HUDEP-2 (cell line): ENCODE measurements around the gene ALDH1L2.

Experiments used
- DNase-seq, 76 experiments: peaks; one replicate each; lab custom pipeline; 2025; ENCODE audit not compliant: unreplicated experiment in 76 of 76; lab: John Stamatoyannopoulos, UW

The ALDH1L2 gene

DNA sequence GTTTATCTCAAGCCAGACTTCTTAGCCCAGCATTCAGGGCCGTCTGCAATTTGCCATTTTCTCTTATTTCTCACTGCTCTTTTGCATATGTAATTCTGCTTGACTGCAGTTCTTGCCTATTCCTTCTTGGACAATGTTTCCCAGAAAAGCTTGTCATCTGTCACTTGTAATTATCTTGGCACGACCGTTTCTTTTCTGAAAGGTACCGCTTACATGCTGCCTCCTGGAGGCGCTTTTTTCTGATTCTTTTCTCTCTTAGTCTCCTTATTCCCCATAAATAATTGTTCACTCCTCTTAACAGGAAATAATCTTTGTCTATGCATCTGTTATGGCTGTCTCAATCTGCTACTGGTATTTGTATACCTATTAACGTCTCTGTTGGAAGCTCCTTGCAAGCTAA, 1.2 kb upstream of the ALDH1L2 start:
- DNase-seq = no peak

DNA sequence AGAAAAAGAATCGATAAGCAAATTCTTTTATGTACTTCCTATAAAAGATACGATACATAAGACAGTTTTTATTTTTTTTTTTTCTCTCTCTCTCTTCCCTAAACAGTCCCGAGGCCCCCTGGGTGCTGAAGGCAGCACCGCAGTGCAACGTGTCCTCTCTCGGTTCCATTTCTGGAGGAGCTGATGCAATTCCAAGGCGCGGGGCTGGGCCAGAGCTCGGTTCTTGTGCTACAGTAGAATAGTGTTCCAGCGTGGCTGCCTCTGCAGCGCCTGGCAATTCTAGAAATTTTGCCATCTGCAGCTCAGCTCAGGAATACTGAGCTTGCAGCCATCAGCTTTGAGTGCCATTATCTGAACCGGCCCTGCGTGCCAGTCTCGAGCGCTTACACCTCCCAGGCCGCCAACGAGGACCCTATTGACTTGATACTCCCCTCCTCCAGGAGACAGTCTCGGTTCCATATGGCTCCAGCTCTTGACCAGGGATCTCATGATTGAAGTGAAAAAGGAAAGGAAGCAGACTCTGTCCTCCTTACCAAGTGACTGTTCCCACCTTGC, 630 bp downstream of the ALDH1L2 start:
- no peak for DNase-seq

DNA sequence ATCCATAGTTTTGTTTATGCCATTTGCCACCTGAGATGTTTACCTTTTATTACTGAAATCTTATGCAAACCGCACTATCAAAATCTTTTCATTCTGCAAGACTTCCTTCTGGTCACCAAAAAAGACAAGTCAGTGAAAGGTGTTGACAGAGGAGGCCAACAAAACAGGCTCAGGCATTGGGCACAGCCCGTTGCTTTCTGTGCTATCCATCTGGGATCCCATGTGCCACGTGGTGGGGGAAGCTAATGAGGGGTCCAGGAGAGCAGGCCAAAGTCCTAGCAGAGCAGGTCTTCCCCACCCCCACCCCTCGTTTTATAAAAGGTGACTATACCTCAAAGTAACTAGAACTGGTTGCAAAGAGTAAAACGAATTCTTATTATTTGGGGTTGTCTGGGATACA, 1.2 kb downstream of the ALDH1L2 start:
- no peak for DNase-seq

DNA sequence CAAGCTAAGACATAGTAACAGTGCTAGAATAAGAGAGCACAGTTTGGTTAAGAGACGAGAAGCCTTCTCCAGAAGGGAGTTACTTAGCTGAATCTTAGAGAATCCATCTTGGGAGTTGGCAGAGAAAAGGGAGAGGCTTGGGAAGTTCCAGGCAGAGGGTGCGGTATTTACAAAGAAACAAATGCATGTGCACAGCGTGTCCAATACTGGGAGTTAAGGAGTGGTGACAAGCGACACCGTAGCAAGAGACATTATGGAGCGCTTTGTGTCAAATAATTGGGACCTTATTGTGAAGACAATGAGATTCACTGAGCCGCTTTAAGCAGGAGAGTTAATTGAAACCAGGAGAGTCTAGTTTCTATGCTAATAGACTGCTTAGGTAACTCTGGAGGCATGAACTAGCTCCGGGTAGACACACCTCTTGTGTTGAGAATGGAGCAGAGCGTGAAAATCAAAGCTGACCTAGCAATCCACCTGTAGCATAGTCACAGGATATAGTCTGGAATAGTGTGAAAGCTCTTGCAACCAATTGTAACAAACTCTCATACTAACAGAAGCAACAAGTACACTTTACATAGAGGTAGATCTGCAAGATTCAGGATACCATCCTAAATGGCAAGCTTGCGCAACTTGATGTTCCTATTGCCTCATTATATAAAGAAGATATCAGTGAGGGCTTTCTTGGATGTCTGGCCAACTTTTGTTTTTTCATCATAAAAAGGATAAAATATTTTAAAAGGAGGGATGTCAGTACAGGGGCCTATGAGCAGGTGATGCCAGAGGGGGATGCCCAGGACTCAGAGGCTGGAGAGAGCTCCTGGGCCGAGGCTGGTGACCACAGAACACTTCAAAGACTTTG, 5.3 kb downstream of the ALDH1L2 start:
- DNase-seq = no peak

DNA sequence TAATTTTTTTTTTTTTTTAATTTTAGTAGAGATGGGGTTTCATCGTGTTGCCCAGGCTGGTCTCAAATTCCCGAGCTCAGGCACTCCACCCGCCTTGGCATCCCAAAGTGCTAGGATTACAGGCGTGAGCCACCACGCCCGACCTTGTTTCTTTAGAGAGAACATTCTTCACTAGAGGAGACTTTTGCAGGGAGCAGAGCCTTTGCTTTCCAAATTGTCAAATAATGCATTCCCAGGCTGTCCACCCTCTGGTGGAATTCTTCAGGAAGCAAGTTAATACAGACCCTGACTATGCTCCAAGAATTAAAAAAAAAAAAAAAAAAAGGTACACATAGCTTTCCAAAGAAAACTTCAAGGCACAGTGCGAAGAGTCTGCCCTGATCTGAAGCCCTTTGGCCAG, 6.8 kb downstream of the ALDH1L2 start:
- no peak for DNase-seq

DNA sequence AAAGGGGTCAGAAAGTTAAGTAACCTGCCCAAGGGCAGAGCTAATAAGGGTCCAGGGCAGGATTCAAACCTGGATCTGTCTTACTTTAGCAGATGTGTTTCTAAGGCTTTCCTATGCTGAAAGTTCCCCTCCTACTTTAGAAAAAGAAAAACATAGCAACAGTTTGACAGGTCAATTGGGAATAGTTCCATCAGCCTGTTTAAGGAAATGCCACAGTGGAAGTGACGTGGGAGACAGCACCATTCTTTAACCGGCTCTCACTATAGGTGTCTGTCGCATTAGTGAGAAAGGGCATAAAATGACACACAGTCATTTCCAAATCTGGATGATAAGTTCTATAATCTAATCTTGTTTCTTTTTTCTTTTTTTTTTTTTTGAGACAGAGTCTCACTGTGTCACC, 7.3 kb downstream of the ALDH1L2 start:
- no peak for DNase-seq

DNA sequence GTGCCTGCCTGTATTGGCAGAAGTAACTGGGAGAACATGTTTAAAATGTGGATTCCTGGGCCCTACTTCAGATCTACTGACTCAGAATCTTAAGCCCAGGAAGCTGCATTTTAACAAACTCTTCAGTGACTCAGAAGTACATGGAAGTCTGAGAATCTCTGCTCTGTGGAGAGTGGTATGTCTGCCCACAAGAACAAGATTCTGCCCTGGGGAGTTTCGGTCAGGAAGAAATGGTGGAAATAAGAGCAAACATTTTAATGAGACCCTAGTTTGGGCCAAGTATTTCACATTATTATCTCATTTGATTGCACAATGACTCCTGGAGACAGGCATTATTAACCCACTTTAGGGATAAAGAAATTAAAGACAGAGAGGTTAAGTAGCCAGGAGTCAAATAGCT, 8.2 kb downstream of the ALDH1L2 start:
- no peak for DNase-seq

DNA sequence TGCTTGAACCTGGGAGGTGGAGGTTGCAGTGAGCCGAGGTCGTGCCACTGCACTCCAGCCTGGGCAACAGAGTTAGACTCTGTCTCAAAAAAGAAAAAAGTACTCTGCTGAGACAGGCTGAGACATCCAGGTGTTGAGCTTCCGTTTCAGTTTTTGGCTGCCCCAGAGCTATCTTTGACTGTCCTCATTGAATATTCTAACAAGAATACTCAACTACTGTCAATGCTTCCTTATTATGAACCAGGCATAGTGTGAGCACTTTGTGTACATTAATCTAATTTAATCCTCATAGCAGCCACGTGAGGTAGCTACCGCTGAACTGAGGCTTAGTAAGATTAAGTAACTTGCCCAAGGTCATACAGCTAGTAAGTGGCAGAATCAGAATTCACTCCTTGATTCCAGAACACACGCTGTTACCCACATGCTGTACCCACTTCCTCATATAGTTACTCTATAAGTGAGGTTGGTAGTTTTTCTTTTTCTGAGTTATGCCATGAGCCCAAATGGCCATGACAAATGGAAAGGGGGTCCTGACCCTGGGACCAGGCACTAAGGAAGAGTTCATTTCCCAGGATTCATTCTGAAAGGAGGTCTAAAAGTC, 11.3 kb downstream of the ALDH1L2 start:
- no peak for DNase-seq

DNA sequence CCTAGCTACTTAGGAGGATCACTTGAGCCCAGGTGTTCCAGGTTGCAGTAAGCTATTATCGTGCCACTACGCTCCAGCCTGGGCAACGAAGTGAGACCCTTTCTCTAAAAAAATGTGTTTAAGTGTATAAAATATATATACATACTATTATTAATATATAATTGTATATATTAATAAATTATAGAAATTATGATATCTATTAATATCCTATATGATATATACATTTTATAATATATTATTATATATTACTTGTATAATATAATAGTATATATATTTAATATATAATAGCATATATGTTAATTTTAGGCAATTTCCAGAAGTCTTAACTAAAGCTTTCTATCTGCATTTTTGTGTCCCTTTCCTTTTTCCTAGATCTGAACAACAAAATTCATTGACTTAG, 12.3 kb downstream of the ALDH1L2 start:
- DNase-seq = no peak

DNA sequence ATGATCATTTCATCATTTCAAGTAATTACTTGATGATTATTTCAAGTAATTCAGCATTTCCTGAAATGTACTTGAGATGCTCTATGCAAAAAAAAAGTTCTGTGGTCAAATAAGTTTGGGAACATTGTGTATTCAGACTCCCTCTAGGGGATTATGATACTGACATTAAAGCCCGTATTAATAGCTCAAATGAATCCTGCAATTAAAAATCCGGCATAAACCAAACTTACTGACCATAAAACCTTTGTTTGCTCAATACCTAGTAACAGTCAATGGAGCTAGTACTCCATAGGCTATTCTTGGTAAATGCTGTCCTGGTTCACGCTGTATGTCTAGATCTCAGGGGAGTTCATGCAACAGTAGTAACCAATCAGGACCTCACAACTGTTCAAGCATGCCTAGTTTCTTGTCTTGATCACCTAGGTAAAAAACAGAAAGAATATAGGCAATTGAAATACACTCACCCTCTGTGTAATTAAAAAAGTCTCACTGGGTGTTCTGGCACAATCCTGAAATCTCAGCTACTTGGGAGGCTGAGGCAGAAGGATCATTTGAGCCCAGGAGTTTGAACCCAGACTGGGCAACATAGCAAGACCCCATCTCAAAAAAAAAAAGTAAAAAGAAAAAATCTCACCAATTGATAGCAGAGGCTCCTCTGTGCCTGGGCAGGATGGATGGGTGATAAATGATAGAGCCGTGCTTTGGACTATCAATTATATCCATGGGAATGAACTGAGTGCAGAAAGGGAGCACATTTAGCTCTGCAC, 14.1 kb downstream of the ALDH1L2 start:
- DNase-seq = no peak

DNA sequence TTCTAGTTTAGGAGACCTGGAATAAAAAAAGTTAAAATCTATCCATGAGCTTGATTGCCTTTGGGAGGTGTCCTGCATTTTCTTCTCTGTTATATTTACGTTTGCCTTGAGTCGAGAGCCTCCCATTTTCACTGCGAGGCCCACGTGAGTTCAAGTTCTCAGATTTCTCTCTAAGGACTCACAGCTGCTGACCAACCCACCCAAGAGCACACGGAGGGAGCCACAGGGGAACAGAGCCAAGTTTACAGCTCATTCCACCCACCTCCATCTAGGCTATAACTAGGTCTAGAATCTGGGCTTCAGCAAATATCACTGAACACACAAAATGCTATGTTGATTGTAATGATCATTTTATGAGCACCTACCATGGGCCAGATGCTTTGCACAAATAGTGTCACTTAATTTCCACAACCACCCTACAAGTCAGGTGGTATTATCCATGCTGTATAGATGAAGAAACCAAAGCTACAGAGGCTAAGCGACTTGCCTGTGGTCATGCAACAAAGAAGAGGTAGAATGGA, 16.7 kb downstream of the ALDH1L2 start:
- DNase-seq = no peak

DNA sequence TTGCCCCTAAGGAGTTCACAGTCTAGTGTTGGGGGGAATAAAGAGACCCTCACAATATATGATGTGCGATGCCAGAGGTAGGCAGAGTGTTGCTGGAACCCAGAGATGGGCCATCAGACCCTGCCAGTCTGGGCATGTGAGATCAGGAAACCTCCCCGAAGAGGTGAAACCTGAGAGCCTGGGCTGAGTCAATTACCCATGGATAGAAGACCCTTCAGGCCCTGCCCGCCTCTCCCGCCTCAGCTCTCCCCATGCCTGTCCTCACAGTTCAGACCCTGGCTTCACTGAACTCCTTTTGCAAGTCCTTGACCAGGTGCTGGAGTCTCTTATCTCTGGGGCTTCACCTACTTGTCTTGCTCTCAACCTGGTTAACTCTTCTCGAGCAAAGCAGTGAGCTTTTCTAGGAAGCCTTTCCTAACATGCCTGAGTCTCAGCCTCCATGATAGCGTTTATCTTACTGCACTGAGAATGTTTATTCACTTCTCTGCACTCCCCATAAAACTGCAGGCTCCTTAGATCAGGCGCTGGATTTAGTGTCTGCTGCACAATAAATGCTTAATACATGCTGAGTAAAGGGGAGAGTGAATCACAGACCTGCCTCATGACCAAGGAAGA, 19.6 kb downstream of the ALDH1L2 start:
- DNase-seq = no peak

DNA sequence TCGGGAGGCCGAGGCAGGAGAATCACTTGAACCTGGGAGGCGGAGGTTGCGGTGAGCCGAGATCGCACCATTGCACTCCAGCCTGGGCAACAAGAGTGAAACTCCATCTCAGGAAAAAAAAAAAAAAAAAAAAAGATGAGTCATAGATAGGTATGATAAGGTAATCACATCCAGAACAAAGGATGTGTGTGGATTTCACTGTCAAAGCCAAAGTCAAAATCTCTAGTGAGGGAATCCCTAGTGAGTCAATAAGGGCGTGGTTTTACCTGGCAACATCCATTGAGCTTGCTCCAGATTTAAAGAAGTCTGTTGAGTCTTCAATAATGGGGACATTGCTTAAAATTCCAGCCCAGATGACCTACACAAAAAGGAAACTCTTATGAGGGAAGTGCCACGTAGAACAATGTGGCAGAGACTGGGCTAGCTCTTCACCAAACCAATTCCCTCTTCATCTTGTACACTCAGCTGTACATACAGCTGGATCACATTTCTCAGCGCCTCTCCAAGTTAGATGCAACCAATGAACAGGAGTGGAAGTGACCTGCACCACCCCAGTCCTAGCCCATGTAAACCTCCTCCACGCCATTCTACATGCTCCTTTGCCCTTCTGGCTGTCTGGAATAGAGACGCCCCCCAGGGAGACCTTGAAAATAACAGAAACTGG, 23.4 kb downstream of the ALDH1L2 start:
- no peak for DNase-seq

DNA sequence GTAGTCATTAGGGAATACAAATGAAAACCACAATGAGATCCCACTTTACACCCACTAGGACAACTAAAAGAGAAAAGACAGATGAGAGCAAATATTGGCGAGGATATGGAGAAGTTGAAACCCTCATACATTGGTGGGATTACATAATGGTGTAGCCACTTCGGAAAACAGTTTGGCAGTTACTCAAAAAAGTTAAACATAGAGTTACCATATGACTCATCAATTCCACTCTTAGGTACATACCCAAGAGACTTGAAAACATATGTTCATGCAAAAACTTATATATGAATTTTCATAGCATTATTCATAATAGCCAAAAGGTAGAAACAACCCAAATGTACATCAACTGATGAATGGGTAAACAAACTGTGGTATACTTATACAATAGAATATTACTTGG, 27.1 kb downstream of the ALDH1L2 start:
- DNase-seq = no peak

DNA sequence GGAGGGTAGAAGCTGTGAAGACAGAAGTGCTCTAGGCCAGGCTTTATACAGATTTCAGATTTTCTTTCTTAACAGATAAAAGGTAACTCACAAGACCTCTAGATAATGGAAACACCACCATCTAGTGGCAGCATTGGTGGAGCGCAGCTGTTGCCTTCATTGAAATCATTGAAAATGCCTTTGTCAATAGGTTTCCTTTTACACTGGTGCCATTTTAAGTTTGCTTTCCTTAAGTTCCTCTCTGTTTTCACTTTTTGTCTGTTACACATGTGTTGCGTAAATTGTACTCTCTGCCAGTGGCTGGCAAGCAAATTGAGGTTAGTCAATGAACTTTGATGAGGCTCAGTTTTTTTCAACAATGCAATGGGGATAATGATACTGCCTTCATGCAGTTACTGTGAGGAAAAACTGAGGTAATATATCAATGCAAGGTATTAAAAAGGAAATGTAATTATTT, 31.1 kb downstream of the ALDH1L2 start:
- DNase-seq = peak in 51 of 76 experiments; percentile 1 to 69 (median 36)

DNA sequence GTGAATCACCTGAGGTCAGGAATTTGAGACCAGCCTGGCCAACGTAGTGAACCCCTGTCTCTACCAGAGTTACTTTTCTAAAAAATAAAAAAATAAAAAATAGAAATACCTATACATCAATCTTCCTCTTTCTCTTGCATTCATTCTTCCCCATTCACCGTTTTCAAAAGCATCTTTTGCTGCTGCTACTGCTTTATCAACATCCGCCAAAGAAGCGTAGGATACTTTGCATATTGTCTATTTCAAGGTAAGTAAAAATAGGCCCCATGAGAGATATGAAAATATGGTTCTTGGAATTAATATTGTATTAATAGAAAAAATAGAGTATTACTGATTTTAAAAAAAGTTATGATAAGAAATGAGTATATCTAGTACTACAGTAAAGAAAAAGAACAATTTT, 32.3 kb downstream of the ALDH1L2 start:
- DNase-seq = no peak

DNA sequence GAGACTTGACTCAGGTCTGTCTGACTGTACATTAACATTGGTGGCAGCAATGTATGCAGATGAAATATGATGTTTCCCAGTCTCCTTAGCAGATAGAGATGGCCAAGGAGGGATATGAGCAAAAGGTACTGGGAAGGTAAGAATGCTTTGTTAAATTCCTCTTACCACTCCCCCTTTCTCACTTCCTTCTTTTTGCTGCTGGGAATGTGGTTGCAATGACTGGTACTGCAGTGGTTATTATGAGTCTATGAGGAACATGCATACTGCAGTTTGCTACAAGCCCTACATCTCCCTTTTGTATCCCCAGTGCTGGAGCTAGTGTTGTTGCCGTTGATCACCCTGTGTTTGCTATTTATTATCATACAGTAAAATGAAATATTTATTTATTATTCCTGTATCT, 35.9 kb downstream of the ALDH1L2 start:
- DNase-seq = no peak

DNA sequence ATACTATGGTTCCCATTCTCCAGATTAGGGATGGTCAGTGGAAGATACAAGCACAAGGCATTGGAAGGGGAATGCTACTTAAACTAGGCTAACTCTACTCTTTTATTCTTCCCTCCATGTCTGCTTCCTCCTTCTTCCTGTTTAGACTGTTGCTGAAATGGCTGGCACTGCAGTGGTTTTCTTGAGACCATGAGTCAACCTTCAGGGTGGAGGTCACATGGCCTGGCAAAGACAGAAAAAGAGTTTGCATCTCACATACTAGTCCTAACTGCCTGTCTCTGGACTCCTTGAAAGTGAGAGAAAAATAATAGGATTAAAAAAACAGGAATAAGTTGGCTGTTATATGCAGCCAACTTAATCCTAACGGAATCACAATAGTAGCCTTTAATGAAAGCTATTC, 37.0 kb downstream of the ALDH1L2 start:
- no peak for DNase-seq

DNA sequence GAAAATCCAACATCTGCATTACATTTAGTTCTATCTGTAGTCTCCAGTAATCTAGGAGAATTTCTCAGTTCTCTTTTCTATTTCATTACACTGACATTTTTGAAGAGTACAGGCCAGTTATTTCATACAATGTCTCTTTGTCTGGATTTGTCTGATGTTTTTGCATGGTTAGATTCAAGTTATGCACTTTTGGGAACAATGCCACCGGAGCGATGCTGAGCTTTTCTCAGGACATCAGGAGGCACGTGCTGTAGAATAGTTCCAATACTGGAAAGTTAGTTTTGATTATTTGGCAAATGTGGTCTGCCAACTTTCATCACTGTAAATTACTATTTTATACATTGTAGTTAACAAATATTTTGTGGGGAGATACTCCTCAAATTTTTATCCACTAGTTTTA, 43.1 kb downstream of the ALDH1L2 start:
- DNase-seq = no peak

DNA sequence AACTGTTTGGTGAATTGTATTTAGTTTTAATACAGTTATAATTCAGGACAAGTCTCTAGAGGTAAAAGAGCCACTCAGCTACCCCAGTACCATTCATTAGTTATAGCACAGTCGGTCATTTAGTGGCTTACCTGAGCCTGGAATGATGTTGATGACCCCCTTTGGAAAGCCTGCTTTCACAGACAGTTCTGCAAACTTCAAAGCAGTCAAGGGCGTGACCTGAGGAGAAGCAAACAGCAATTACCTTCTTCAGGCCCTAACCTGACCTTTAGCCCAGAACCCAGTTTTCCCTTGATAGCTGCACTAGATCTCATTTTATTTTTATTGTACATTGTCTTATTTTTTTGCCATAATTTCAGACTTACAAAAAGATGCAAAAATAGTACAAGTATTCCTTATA, 43.8 kb downstream of the ALDH1L2 start:
- DNase-seq = no peak
